Endodermal cell (in vitro differentiated cells): ENCODE measurements around the gene CDIPT. TPM values are rescaled to one million over a fixed set of nuclear protein-coding genes. Genes with fewer than 3 reads are reported as not detected.

Experiments used
- DNase-seq: peaks from one replicate; pipeline ENCODE4 v3.0.0-alpha.2; 2017
- H3K27ac ChIP-seq: 2 replicates; pipeline ENCODE4 v1.5.1; 2013; ENCODE audit warnings: mild to moderate bottlenecking, low read depth, low read length, moderate library complexity
- H3K27me3 ChIP-seq: 2 replicates; pipeline ENCODE4 v1.6.1; 2013; ENCODE audit warnings: mild to moderate bottlenecking, low read length, moderate library complexity; ENCODE audit not compliant: insufficient read depth, control insufficient read depth, poor library complexity, severe bottlenecking
- H3K36me3 ChIP-seq: 2 replicates; pipeline ENCODE4 v1.7.0; 2013; ENCODE audit warnings: mild to moderate bottlenecking, low read length, moderate library complexity; ENCODE audit not compliant: control insufficient read depth, insufficient read depth
- H3K4me1 ChIP-seq: one replicate; pipeline ENCODE4 v1.7.0; 2013; ENCODE audit warnings: low read length; ENCODE audit not compliant: control insufficient read depth, insufficient read depth
- H3K4me3 ChIP-seq: 2 replicates; pipeline ENCODE4 v1.5.1; 2013; ENCODE audit warnings: mild to moderate bottlenecking, low read length, moderate library complexity
- H3K9ac ChIP-seq: 2 replicates; pipeline ENCODE4 v1.6.1; 2013; ENCODE audit warnings: mild to moderate bottlenecking, low read length, moderate library complexity; ENCODE audit not compliant: poor library complexity, severe bottlenecking; ENCODE audit errors: extremely low read depth
- H3K9me3 ChIP-seq: 2 replicates; pipeline ENCODE4 v1.6.1; 2013; ENCODE audit warnings: mild to moderate bottlenecking, low read length, moderate library complexity; ENCODE audit not compliant: control insufficient read depth
- H3K27ac Mint-ChIP-seq: 2 replicates; pipeline ENCODE4 v1.8.0; 2020; ENCODE audit warnings: mixed read lengths
- H3K27me3 Mint-ChIP-seq: 2 replicates; pipeline ENCODE4 v1.8.0; 2021; ENCODE audit warnings: mild to moderate bottlenecking, mixed read lengths; ENCODE audit not compliant: insufficient read depth
- H3K36me3 Mint-ChIP-seq: 2 replicates; pipeline ENCODE4 v1.8.0; 2020; ENCODE audit warnings: low read depth, mixed read lengths
- H3K4me1 Mint-ChIP-seq: 2 replicates; pipeline ENCODE4 v1.8.0; 2020; ENCODE audit warnings: mixed read lengths
- H3K4me3 Mint-ChIP-seq: 2 replicates; pipeline ENCODE4 v1.8.0; 2020; ENCODE audit warnings: mild to moderate bottlenecking, moderate library complexity, mixed read lengths
- H3K9me3 Mint-ChIP-seq: 2 replicates; pipeline ENCODE4 v1.8.0; 2020; ENCODE audit warnings: mild to moderate bottlenecking, mixed read lengths
- WGBS, 2 experiments: methylation state at CpG; one replicate each; pipeline versions ENCODE4 v1.1.5 to v1.1.7; 2013; ENCODE audit warnings: missing lambda C conversion rate in 2 of 2, mixed read lengths in 1 of 2; ENCODE audit not compliant: insufficient coverage in 1 of 2, insufficient read length in 1 of 2; 5-methylcytosine and 5-hydroxymethylcytosine counted together
- total RNA-seq, 2 donors: library from RNA; stranded (reverse); fragmentation: NEBNext Ultra II Directional in 1 of 2; extraction: Animal tissue kit (Norgen Biotek cat#: 25700) in 1 of 2; gene quantifications; 2 replicates in 1 of 2; 3 replicates in 1 of 2; pipeline ENCODE4 v1.2.1, GENCODE V29; 2021
- TF ChIP-seq, protein P1 (sequence below): fragments of 200-600 bp; sonication (generic); conservative IDR thresholded peaks from 2 replicates; pipeline ENCODE4 v1.5.0; 2021; ENCODE audit warnings: antibody characterized with exemption, mild to moderate bottlenecking

Gene CDIPT
- total RNA-seq, 2 donors from 2014 or later = 63.4 to 68.4 TPM

DNA sequence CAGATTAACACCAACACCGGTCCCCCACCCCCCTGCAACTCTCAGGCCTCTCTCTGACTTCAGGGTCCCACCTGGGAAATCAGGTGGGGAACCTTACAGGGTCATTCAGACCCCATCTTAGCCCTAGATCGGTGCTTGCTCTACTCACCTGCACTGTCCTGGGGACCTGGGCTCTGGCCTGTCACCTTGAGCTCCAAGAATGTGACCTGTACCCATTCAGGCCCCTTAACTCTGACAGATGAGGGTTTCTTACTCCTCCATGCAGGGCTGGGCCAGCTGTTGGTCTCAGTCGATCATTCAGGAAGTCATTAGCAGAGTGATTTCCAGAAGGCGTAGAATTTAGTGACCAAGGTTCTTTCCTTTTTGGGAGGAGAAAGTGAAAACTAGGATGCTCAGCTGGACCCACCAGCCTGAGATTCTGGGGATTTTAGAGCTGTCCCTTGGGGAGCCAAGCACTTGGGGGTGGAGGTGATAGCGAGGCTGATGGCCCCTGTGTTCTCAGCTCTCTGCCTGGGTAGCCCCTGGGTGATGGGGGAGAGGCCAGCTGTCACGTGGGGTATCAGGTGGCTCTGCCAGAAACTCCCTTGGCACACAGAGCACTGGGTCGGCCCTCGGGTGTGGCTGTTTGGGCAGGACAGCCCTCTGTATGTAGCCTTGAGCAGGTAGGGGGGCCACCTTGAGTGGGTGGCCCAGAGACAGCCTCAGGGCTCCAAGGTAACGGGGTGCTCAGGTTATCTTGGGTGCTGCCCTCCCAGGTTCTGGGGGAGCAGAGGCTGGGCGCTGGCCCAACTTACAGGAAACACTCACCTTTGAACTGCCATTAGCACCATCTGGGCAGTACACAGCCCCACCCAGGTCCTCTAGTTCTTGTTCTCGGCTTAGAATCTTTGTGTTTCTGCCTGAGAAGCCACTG lies 42.0 kb downstream of the CDIPT start:
- peaks cover 28% of the 10 kb centered on the region for H3K36me3 Mint-ChIP-seq
- H3K27me3 Mint-ChIP-seq = no peaks in the 10 kb centered on the region
- H3K4me1 Mint-ChIP-seq = peaks cover 33% of the 10 kb centered on the region
- Histone ChIP-seq H3K4me1 (peaks cover 6% of the 10 kb centered on the region), H3K36me3 (peaks cover 30% of the 10 kb centered on the region), H3K27ac (no peak overlapping the region), H3K9ac (no peak overlapping the region), H3K4me3 (no peak overlapping the region), H3K27me3 (no peaks in the 10 kb centered on the region), H3K9me3 (no peaks in the 10 kb centered on the region)
- H3K27ac Mint-ChIP-seq = peak overlapping the region; percentile 55
- TF ChIP-seq, protein P1, sequence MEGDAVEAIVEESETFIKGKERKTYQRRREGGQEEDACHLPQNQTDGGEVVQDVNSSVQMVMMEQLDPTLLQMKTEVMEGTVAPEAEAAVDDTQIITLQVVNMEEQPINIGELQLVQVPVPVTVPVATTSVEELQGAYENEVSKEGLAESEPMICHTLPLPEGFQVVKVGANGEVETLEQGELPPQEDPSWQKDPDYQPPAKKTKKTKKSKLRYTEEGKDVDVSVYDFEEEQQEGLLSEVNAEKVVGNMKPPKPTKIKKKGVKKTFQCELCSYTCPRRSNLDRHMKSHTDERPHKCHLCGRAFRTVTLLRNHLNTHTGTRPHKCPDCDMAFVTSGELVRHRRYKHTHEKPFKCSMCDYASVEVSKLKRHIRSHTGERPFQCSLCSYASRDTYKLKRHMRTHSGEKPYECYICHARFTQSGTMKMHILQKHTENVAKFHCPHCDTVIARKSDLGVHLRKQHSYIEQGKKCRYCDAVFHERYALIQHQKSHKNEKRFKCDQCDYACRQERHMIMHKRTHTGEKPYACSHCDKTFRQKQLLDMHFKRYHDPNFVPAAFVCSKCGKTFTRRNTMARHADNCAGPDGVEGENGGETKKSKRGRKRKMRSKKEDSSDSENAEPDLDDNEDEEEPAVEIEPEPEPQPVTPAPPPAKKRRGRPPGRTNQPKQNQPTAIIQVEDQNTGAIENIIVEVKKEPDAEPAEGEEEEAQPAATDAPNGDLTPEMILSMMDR = no peak
- no peaks in the 10 kb centered on the region for H3K9me3 Mint-ChIP-seq
- DNase-seq = no peak
- WGBS, 2 experiments = 94 to 97% methylated on average over 8 to 11 of the region's 11 CpGs
- H3K4me3 Mint-ChIP-seq = no peak overlapping the region

DNA sequence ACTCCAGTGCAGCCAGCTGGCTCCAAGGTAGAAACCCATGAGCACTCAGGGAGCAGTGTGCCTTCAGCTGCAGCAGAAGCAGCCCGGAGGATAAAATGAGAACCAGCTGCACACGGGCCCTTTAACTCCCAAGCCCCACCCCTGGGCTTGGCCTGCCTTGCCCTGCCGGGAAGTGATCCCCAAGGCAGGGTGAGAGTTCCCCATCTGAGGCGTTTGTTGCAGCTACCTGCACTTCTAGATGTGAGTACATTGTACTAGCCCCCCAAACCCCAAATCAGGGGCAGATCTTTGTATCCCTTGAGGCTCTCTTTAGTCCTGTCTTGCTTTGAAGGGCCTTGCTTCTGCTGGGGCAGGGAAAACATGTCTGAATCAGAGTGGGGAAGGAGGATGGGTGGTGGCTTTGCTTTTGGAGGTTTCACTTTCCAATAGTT lies 42.7 kb downstream of the CDIPT start, which contains the start of gene MVP:
Gene MVP (plus strand): TSS at position 192 of the 431 bp plus-strand sequence. CDS start 10,088 bp downstream, outside the sequence.
- WGBS, 2 experiments = 70 to 71% methylated on average over 2 to 4 of the region's 4 CpGs
- no peaks in the 10 kb centered on the region for H3K9me3 ChIP-seq
- no peak for DNase-seq
- no peak within 1 kb of the TSS for H3K27ac ChIP-seq
- Mint-ChIP-seq H3K4me1 (peaks cover 28% of the 10 kb centered on the region), H3K9me3 (no peaks in the 10 kb centered on the region), H3K27ac (peak within 1 kb of the TSS; percentile 56), H3K4me3 (no peak within 1 kb of the TSS), H3K36me3 (peaks cover 28% of the 10 kb centered on the region), H3K27me3 (no peaks in the 10 kb centered on the region)
- TF ChIP-seq, protein P1 = no peak
- no peaks in the 10 kb centered on the region for H3K4me1 ChIP-seq
- H3K36me3 ChIP-seq = peaks cover 30% of the 10 kb centered on the region
- H3K4me3 ChIP-seq = no peak within 1 kb of the TSS
- H3K27me3 ChIP-seq = no peaks in the 10 kb centered on the region
- H3K9ac ChIP-seq = no peak within 1 kb of the TSS

DNA sequence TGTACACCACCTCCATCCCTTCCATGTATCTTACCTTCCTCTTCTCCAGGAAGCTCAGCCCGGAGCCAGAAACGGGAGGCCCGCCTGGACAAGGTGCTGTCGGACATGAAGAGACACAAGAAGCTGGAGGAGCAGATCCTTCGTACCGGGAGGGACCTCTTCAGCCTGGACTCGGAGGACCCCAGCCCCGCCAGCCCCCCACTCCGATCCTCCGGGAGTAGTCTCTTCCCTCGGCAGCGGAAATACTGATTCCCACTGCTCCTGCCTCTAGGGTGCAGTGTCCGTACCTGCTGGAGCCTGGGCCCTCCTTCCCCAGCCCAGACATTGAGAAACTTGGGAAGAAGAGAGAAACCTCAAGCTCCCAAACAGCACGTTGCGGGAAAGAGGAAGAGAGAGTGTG lies 43.5 kb downstream of the CDIPT start:
- H3K9me3 Mint-ChIP-seq = no peaks in the 10 kb centered on the region
- no peak overlapping the region for H3K9ac ChIP-seq
- H3K27me3 Mint-ChIP-seq = no peaks in the 10 kb centered on the region
- peaks cover 30% of the 10 kb centered on the region for H3K36me3 ChIP-seq
- DNase-seq = no peak
- TF ChIP-seq, protein P1 = peak; percentile 62
- no peaks in the 10 kb centered on the region for H3K9me3 ChIP-seq
- H3K4me3 ChIP-seq = no peak overlapping the region
- peaks cover 31% of the 10 kb centered on the region for H3K4me1 Mint-ChIP-seq
- H3K4me3 Mint-ChIP-seq = no peak overlapping the region
- no peaks in the 10 kb centered on the region for H3K27me3 ChIP-seq
- H3K27ac ChIP-seq = no peak overlapping the region
- H3K4me1 ChIP-seq = peaks cover 2% of the 10 kb centered on the region
- WGBS, 2 experiments = 90 to 92% methylated on average over 8 to 15 of the region's 15 CpGs
- H3K27ac Mint-ChIP-seq = peak overlapping the region; percentile 56
- H3K36me3 Mint-ChIP-seq = peaks cover 28% of the 10 kb centered on the region
